Transverse colon (tissue), 4 donors: ENCODE data around the gene ABHD17A.

Experiments used
- CTCF ChIP-seq, 5 experiments: fragments of 200-600 bp in 3 of 5; fragments of 450-650 bp in 2 of 5; sonication (generic) in 3 of 5; IDR thresholded peaks; 1 replicate in 2 of 5; 2 replicates in 3 of 5; pipeline ENCODE4 v1.5.1; 2016 to 2017; ENCODE audit warnings: antibody characterized with exemption in 5 of 5, inconsistent platforms in 3 of 5, mild to moderate bottlenecking in 2 of 5, moderate library complexity in 1 of 5
- EP300 ChIP-seq: sonication (generic); formaldehyde crosslinking; IDR thresholded peaks from one replicate; pipeline ENCODE4 v1.6.1; 2017; ENCODE audit warnings: antibody characterized with exemption, low read depth
- POLR2A ChIP-seq: fragments of 450-650 bp; IDR thresholded peaks from one replicate; pipeline ENCODE4 v1.6.1; 2016; ENCODE audit warnings: antibody characterized with exemption, mild to moderate bottlenecking, moderate library complexity
- POLR2AphosphoS5 ChIP-seq, 3 donors: sonication (generic); formaldehyde crosslinking; IDR thresholded peaks; one replicate each; pipeline ENCODE4 v1.6.1; 2016; ENCODE audit warnings: antibody characterized with exemption in 3 of 3

GRCh38 chr19:1882089-1882785 lies 3.1 kb downstream of the ABHD17A start:
- TF ChIP-seq POLR2A (no peak), CTCF (IDR thresholded peaks at IDR 0.05) (no peak), EP300 (no peak), POLR2AphosphoS5 (IDR thresholded peaks at IDR 0.05) (peak in 2 of 3 donors; percentile 24 to 25)
